GM20000 (cell line): Measurements from ENCODE around the gene ABL1.

Source experiments
- DNase-seq: peaks from one replicate; pipeline ENCODE4 v3.0.0; 2012; ENCODE audit warnings: low spot score
- TF ChIP-seq, protein P1 (sequence below): IDR thresholded peaks from 2 replicates; pipeline ENCODE4 v1.5.1; 2012; ENCODE audit warnings: mild to moderate bottlenecking, control low read depth; ENCODE audit errors: extremely low read depth, missing control alignments

Gene ABL1

GRCh38 chr9:130856474-130856873 is 21.4 kb downstream of the ABL1 start:
- no peak for DNase-seq
- TF ChIP-seq, protein P1, sequence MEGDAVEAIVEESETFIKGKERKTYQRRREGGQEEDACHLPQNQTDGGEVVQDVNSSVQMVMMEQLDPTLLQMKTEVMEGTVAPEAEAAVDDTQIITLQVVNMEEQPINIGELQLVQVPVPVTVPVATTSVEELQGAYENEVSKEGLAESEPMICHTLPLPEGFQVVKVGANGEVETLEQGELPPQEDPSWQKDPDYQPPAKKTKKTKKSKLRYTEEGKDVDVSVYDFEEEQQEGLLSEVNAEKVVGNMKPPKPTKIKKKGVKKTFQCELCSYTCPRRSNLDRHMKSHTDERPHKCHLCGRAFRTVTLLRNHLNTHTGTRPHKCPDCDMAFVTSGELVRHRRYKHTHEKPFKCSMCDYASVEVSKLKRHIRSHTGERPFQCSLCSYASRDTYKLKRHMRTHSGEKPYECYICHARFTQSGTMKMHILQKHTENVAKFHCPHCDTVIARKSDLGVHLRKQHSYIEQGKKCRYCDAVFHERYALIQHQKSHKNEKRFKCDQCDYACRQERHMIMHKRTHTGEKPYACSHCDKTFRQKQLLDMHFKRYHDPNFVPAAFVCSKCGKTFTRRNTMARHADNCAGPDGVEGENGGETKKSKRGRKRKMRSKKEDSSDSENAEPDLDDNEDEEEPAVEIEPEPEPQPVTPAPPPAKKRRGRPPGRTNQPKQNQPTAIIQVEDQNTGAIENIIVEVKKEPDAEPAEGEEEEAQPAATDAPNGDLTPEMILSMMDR, result no peak

- TF ChIP-seq, protein P1, result no peak
- no peak for DNase-seq
Observed at GRCh38 chr9:130857864-130858738, 23.0 kb downstream of the ABL1 start.

GRCh38 chr9:130858739-130859705 is 24.0 kb downstream of the ABL1 start:
- TF ChIP-seq, protein P1, result no peak
- DNase-seq, result no peak

GRCh38 chr9:130860458-130861316 is 25.6 kb downstream of the ABL1 start:
- DNase-seq, result no peak
- TF ChIP-seq, protein P1, result no peak

DNA sequence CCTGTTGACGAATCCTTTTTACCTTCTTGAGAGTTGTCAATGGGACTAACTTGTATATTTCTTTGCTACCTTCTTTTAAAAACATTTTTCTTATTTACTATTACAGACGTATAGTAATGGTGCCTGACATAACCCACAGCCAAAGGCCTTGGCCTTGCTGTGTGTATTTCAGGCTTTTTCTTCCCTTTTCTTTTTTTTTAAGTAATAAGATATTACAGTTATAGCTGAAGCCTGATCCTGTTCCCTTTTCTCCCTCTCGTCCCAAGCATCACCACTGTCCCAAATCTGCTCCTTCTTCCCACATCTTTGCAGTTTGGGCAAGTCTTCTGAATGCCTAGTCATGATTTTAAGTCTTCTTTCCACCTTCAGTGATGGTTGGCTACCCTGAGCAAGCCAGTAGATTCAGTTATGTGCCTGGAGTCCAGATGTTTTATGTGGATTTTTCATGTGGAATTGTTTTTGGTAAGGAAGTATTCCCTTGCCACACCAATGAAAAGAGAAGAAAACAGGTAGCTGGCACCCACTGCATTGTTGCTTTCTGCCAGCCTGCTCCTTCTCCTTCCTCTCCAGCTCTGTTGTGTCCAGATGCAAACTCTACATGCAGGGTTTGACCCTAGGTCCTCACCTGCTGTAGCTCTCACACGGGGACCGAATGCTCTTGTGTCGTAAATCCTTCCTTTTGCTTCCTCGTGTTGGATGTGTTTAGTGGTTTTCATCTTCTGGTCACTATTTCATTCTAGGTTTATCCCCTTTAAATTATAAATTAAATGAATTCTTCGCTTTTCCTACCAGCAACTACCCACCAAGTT is 26.5 kb downstream of the ABL1 start:
- DNase-seq, result no peak
- TF ChIP-seq, protein P1, result no peak

GRCh38 chr9:130862217-130862616 is 27.2 kb downstream of the ABL1 start:
- TF ChIP-seq, protein P1, result no peak
- DNase-seq, result no peak
